Naive thymus-derived CD8-positive, alpha-beta T cell (primary cell): Measurements from ENCODE around the gene SMARCA4. TPM values are rescaled to one million over a fixed set of nuclear protein-coding genes. Genes with fewer than 3 reads are reported as not detected.

Source experiments
- ATAC-seq, 2 donors: fragments of 150-1000 bp; cut with Tn5 transposase in 1 of 2; sonication (Bioruptor Pico), chemical (Tn5 transposase) in 1 of 2; 1 replicate in 1 of 2; 2 replicates in 1 of 2; pipeline ENCODE4 v1.10.0; 2021; ENCODE audit warnings: mild to moderate bottlenecking in 2 of 2, moderate library complexity in 2 of 2
- POLR2A ChIA-PET: fragments of 350-600 bp; sonication (Branson Sonifier 250); formaldehyde crosslinking; loops from one replicate; lab custom pipeline; 2021; ENCODE audit warnings: antibody characterized with exemption; lab: Charles Lee
- DNase-seq, 10 donors: peaks; one replicate each; pipeline versions ENCODE4 v3.0.0 to v3.0.0-alpha.2; 2020 to 2022
- H3K27ac Mint-ChIP-seq, 10 donors: one replicate each; pipeline ENCODE4 v1.8.0; 2020 to 2022; ENCODE audit warnings: mild to moderate bottlenecking in 10 of 10, mixed read lengths in 10 of 10, moderate library complexity in 4 of 10, inconsistent platforms in 1 of 10
- H3K27me3 Mint-ChIP-seq, 5 donors: one replicate each; pipeline ENCODE4 v1.8.0; 2021 to 2022; ENCODE audit warnings: mixed read lengths in 5 of 5
- H3K36me3 Mint-ChIP-seq, 3 donors: one replicate each; pipeline ENCODE4 v1.8.0; 2020 to 2022; ENCODE audit warnings: mixed read lengths in 3 of 3, mild to moderate bottlenecking in 2 of 3, inconsistent platforms in 1 of 3
- H3K4me1 Mint-ChIP-seq, 4 donors: one replicate each; pipeline ENCODE4 v1.8.0; 2021 to 2022; ENCODE audit warnings: mixed read lengths in 4 of 4
- H3K4me3 Mint-ChIP-seq, 10 donors: one replicate each; pipeline ENCODE4 v1.8.0; 2020 to 2022; ENCODE audit warnings: mild to moderate bottlenecking in 10 of 10, mixed read lengths in 10 of 10, moderate library complexity in 6 of 10, inconsistent platforms in 1 of 10
- H3K9me3 Mint-ChIP-seq, 9 donors: one replicate each; pipeline ENCODE4 v1.8.0; 2020 to 2022; ENCODE audit warnings: mixed read lengths in 9 of 9, mild to moderate bottlenecking in 3 of 9, inconsistent platforms in 1 of 9, moderate library complexity in 1 of 9
- polyA plus RNA-seq, 3 donors: library from polyadenylated mRNA; unstranded; fragments of 300-500 nt; fragmentation: Illumina TruSeq; gene quantifications; one replicate each; pipeline ENCODE4 v1.2.3, GENCODE V29; 2021
- total RNA-seq, 8 experiments: library from RNA in 2 of 8; stranded (reverse) in 2 of 8; gene quantifications; one replicate each; pipeline ENCODE4 v1.2.3 and lab custom pipeline; 2021 to 2026

SMARCA4 gene
- total and polyA plus RNA-seq, 5 experiments from 2014 or later = 6.0 to 108 (median 29.5) TPM

DNA sequence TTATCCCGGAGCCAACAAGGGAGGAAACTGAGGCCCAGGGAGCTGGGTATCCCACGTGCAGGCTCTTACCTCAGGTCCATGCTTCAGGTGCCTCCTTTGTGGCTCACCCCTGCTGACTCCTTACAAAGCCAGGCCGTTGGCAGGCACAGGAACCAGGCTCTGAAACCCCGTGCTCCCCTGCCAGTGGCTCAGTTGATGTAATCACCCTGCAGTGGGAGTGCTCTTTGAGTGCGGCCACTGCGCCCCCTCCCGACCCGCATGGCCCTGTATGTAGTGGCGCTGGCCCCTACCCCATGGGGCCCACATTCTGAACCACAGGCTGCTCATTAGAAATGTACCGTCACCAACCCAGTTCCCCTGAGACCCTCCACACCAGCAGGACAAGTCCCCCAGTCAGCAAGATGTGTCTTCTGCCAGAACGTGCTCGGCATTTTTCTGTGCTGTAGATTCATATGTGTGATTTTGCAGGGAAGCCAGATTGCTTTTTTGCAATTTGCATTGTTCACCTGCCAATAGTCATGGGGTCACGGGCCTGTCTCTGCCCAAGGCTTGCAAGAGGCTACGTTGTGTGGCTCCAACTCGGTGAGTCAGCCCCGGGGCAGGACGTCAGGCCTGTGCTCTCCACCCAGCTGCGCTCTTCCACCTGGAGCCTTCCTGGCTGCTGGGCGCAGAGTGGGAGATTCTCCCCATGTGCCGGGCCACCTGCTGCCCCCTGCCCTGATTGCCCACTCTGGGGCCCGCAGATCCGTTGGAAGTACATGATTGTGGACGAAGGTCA lies 60.3 kb downstream of the SMARCA4 start:
- H3K27ac Mint-ChIP-seq = peak overlapping the region in 5 of 10 donors; percentile 22 to 65 (median 34)
- H3K9me3 Mint-ChIP-seq = no peaks in the 10 kb centered on the region
- DNase-seq (no peak), ATAC-seq (no peak)
- H3K4me1 Mint-ChIP-seq = peaks cover 0 to 19% (median 5%) of the 10 kb centered on the region in 4 donors
- H3K27me3 Mint-ChIP-seq = no peaks in the 10 kb centered on the region
- peak overlapping the region in 1 of 10 donors; percentile 51 for H3K4me3 Mint-ChIP-seq
- POLR2A ChIA-PET = no interaction called here
- H3K36me3 Mint-ChIP-seq = peaks cover 0 to 82% (median 21%) of the 10 kb centered on the region in 3 donors

DNA sequence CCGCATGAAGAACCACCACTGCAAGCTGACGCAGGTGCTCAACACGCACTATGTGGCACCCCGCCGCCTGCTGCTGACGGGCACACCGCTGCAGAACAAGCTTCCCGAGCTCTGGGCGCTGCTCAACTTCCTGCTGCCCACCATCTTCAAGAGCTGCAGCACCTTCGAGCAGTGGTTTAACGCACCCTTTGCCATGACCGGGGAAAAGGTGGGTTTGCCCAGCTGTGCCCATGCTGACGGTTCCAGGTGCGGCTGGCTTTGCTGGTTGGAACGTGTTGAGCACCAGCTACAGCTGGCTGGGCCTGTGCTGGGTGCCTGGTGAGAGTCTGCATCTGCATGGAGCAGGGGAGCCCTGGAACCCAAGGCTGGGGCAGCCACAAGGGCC lies 60.9 kb downstream of the SMARCA4 start:
- Mint-ChIP-seq H3K4me3 (peak overlapping the region in 1 of 10 donors; percentile 51), H3K36me3 (peaks cover 0 to 82% (median 21%) of the 10 kb centered on the region in 3 donors), H3K9me3 (no peaks in the 10 kb centered on the region)

DNA sequence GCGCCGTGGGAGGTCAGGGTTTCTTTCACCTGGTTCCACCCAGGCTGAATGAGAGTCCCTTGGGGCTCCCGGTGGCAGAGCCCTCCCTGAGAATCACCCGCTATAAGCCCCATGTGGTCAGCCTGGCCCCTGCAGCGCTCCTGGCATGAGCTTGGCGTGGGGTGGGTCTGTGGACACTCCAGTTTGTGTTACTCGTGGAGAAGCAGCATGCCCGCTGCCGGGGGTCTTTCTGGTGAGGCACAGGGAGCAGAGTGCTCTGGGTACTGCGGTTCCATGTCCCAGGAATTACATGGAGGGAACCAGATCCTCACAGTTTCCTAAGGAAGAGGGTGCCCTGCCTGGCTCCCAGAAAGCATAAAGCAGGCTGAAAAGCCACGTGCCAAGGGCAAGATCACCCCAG lies 62.2 kb downstream of the SMARCA4 start:
- POLR2A ChIA-PET = no interaction called here
- Mint-ChIP-seq H3K27me3 (no peaks in the 10 kb centered on the region), H3K36me3 (peaks cover 0 to 82% (median 27%) of the 10 kb centered on the region in 3 donors), H3K4me1 (peaks cover 0 to 19% (median 5%) of the 10 kb centered on the region in 4 donors), H3K27ac (peak overlapping the region in 4 of 10 donors; percentile 8 to 40 (median 35)), H3K9me3 (no peaks in the 10 kb centered on the region), H3K4me3 (no peak overlapping the region)
- ATAC-seq (no peak), DNase-seq (no peak)

More for the DNA sequence above, 60.9 kb downstream of the SMARCA4 start:
- DNase-seq (no peak), ATAC-seq (no peak)
- H3K27me3 Mint-ChIP-seq = no peaks in the 10 kb centered on the region
- POLR2A ChIA-PET = interaction anchor here (0.5 kb wide), 1 partner anchor 342 kb away, joined by 5 read pairs; no protein-coding TSS in a partner anchor
- peak overlapping the region in 4 of 10 donors; percentile 24 to 58 (median 46) for H3K27ac Mint-ChIP-seq
- peaks cover 0 to 19% (median 5%) of the 10 kb centered on the region in 4 donors for H3K4me1 Mint-ChIP-seq

DNA sequence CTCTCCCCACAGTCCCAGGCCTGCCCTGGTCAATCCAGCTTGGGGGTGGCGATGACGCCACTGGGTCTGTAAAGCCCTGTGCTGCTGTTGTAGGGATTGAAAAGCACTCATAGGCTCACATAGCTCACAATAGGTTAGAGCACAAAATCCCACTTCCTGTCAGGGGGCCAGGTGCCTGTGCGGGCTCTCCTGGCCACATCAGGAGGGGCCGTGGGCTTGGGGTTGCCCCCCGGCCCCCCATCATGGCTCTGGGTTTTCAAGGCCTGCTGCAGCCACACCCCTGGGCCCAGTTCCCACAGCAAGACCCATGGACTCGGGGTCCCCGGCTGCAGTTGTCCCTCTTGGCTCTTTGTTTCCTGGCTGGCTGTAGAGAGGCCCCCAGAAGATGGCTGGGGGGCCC lies 62.9 kb downstream of the SMARCA4 start:
- no peaks in the 10 kb centered on the region for H3K9me3 Mint-ChIP-seq
- peak overlapping the region in 7 of 10 donors; percentile 12 to 81 (median 34) for H3K27ac Mint-ChIP-seq
- H3K36me3 Mint-ChIP-seq = peaks cover 0 to 81% (median 23%) of the 10 kb centered on the region in 3 donors
- H3K4me3 Mint-ChIP-seq = no peak overlapping the region
- no peak for DNase-seq
- peaks cover 0 to 19% (median 5%) of the 10 kb centered on the region in 4 donors for H3K4me1 Mint-ChIP-seq
- H3K27me3 Mint-ChIP-seq = no peaks in the 10 kb centered on the region
- ATAC-seq = no peak
- POLR2A ChIA-PET = no interaction called here

DNA sequence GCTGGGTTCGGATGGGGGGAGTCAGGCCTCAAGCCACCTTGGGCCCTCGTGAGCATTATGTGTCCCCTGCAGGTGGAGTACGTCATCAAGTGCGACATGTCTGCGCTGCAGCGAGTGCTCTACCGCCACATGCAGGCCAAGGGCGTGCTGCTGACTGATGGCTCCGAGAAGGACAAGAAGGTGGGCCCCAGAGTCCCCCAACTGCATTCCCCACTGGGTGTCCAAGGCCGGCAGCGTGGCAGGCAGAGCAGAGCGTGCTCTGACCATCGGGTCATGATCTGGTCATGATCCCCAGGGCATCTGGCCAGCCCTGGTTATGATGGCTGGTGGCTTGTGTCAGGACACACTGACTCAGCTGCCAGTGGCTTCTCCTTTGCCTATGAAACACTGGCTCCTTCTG lies 63.4 kb downstream of the SMARCA4 start:
- no peaks in the 10 kb centered on the region for H3K9me3 Mint-ChIP-seq
- H3K4me3 Mint-ChIP-seq = no peak overlapping the region
- DNase-seq = no peak
- H3K27ac Mint-ChIP-seq = peak overlapping the region in 4 of 10 donors; percentile 31 to 81 (median 46)
- H3K4me1 Mint-ChIP-seq = peaks cover 0 to 19% (median 5%) of the 10 kb centered on the region in 4 donors
- H3K27me3 Mint-ChIP-seq = no peaks in the 10 kb centered on the region
- peaks cover 0 to 82% (median 20%) of the 10 kb centered on the region in 3 donors for H3K36me3 Mint-ChIP-seq
- POLR2A ChIA-PET = no interaction called here
- ATAC-seq = no peak

DNA sequence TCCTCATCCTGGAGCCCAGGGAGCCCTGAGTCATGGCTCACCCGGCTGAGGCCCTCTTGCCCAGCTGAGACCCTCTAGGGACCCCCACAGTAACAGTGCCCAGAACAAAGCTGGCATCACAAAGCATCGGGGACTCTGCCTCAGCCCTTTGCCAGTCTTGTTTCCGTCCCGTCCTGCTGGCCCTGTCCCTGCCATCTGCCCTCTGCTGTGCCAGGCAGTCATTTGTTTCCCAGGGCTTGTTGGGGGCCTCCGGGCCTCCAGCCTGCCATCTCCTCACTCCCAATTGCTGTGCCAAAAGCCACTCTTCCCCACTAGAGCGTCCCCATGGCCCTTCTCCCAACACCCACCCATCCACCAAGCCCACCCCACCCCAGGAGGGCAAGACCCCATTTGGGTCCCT lies 64.2 kb downstream of the SMARCA4 start:
- Mint-ChIP-seq H3K4me3 (no peak overlapping the region), H3K36me3 (peaks cover 0 to 80% (median 14%) of the 10 kb centered on the region in 3 donors), H3K27ac (peak overlapping the region in 2 of 10 donors; percentile 39 to 56), H3K27me3 (no peaks in the 10 kb centered on the region), H3K9me3 (no peaks in the 10 kb centered on the region), H3K4me1 (peaks cover 0 to 19% (median 4%) of the 10 kb centered on the region in 4 donors)
- DNase-seq (no peak), ATAC-seq (no peak)
- POLR2A ChIA-PET = no interaction called here

DNA sequence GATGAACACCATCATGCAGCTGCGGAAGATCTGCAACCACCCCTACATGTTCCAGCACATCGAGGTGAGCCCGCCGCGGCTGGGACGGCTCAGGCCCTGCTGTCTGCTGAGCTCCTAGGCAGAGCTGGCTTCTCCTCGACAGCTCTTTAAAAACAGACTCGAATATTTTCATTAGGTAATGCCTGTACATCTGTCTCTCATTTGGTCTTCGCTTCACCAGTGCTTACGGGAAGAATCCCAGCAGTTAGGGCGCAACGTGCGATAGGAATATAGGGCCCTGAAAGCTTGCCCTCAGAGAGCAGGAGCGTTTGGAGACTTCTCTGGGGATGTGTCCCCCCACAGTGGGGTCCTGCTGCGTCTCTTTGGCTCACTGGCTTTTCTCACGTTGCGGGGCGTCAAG lies 64.6 kb downstream of the SMARCA4 start:
- Mint-ChIP-seq H3K36me3 (peaks cover 0 to 80% (median 16%) of the 10 kb centered on the region in 3 donors), H3K9me3 (no peaks in the 10 kb centered on the region), H3K4me1 (peaks cover 0 to 19% (median 4%) of the 10 kb centered on the region in 4 donors), H3K4me3 (no peak overlapping the region), H3K27me3 (no peaks in the 10 kb centered on the region), H3K27ac (peak overlapping the region in 2 of 10 donors; percentile 39 to 56)
- DNase-seq (no peak), ATAC-seq (no peak)
- POLR2A ChIA-PET = no interaction called here

DNA sequence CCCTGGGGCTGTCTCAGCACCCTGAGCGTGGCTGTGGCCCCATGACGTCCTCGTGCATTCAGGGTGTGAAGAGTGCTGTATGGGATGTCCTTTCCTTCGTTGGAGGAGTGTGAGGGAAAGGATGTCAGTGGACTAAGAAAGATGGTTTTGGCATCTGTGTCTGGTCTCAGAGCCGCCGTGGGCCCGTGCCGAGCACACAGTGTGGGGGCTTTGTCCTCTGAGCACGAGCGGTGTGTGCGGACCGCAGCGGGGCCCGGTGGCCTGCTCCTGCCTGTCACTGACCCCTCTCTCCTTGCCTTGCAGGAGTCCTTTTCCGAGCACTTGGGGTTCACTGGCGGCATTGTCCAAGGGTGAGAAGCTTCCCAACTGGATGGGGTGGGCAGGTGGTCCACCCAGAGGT lies 65.2 kb downstream of the SMARCA4 start:
- POLR2A ChIA-PET = interaction anchor here (0.7 to 1.0 kb wide), 2 partner anchors 99 to 349 kb away, joined by 3 to 4 read pairs; no protein-coding TSS in a partner anchor
- H3K27me3 Mint-ChIP-seq = no peaks in the 10 kb centered on the region
- peak overlapping the region in 1 of 10 donors; percentile 39 for H3K27ac Mint-ChIP-seq
- peaks cover 0 to 19% (median 4%) of the 10 kb centered on the region in 4 donors for H3K4me1 Mint-ChIP-seq
- peaks cover 0 to 79% (median 14%) of the 10 kb centered on the region in 3 donors for H3K36me3 Mint-ChIP-seq
- ATAC-seq = no peak
- no peak for DNase-seq
- no peak overlapping the region for H3K4me3 Mint-ChIP-seq
- H3K9me3 Mint-ChIP-seq = no peaks in the 10 kb centered on the region

DNA sequence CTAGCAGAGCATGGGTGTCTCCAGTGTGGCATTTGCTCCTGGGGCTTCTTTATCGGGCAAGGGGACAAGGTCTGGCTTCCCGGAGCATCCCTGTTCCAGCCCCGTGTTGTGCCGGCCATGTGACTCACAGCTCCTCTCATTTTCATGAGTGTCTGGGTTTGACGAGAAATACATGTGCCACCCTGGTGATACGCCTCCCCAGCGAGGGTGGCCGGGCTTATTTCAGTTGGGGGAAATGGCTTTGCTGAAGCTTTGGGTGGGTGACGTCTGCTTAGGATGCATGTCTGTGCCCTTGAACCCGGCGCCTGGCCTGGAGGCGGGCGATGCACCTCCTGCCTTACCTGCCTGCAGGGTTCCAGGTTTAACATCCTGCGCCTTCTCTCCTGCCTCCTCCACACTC lies 66.6 kb downstream of the SMARCA4 start:
- peak overlapping the region in 2 of 10 donors; percentile 35 to 40 for H3K27ac Mint-ChIP-seq
- no peak for ATAC-seq
- DNase-seq = no peak
- H3K4me3 Mint-ChIP-seq = no peak overlapping the region
- peaks cover 0 to 11% (median 6%) of the 10 kb centered on the region in 4 donors for H3K4me1 Mint-ChIP-seq
- H3K9me3 Mint-ChIP-seq = no peaks in the 10 kb centered on the region
- peaks cover 0 to 75% (median 15%) of the 10 kb centered on the region in 3 donors for H3K36me3 Mint-ChIP-seq
- POLR2A ChIA-PET = no interaction called here
- no peaks in the 10 kb centered on the region for H3K27me3 Mint-ChIP-seq

DNA sequence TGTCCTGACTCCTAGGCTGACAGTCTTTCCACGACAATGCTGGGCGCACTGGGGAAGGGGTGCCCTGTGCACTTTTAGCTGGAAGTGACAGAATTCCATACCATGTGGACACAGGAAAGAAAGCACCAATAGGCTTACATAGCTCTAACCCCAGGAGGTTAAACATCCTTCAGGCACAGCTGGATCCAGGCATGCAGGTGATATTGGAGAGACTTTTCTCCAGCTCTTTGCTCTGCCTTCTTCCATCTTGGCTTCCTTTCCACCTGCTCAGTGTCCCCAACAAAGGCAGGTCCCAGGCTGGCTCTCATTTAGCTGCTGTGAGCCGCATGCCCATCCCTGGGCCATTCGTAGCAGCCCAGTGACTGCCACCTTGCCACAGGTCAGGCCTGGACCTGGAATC lies 67.3 kb downstream of the SMARCA4 start:
- ATAC-seq (no peak), DNase-seq (no peak)
- Mint-ChIP-seq H3K27ac (peak overlapping the region in 1 of 10 donors; percentile 44), H3K36me3 (peaks cover 0 to 74% (median 15%) of the 10 kb centered on the region in 3 donors), H3K9me3 (no peaks in the 10 kb centered on the region), H3K4me3 (no peak overlapping the region), H3K4me1 (peaks cover 0 to 8% (median 4%) of the 10 kb centered on the region in 4 donors), H3K27me3 (no peaks in the 10 kb centered on the region)
- POLR2A ChIA-PET = interaction anchor here (0.9 kb wide), 1 partner anchor 58 kb away, joined by 4 read pairs; no protein-coding TSS in a partner anchor

DNA sequence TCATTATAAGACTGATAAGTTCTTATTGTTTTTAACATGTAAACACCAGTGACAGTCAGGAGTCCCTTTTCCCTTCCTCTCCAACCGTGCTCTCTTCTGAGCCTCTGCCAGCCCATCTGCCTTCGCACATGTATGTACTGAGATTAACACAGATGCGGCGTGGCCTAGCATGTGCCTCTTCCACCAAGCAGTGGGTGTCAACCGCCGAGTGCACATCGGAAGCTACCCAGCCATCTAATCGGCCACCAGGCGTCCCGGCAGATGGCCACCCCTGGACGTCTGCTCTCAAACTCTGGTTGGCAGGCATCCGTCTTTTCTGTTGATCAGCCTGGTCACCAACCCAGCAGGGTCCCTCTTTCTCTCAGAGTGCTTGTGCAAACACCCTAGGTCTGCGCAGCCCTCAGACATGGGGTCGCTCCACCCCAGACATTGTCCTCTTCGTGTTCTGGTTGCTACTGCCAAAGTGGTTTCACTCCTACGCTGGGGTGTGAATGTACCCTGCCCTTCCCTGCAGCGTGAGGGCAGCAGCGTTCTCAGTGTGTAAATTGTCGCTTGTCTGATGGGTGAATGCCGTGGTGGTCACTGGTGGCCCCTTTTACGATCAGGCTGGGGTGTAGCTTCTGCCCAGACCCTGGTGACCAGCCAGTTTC lies 70.7 kb downstream of the SMARCA4 start:
- Mint-ChIP-seq H3K4me3 (no peak overlapping the region), H3K27ac (peak overlapping the region in 3 of 10 donors; percentile 31 to 65 (median 44)), H3K9me3 (no peaks in the 10 kb centered on the region), H3K27me3 (no peaks in the 10 kb centered on the region), H3K4me1 (peaks cover 0 to 12% (median 5%) of the 10 kb centered on the region in 4 donors), H3K36me3 (peaks cover 0 to 82% (median 19%) of the 10 kb centered on the region in 3 donors)
- POLR2A ChIA-PET = no interaction called here
- ATAC-seq (no peak), DNase-seq (no peak)

DNA sequence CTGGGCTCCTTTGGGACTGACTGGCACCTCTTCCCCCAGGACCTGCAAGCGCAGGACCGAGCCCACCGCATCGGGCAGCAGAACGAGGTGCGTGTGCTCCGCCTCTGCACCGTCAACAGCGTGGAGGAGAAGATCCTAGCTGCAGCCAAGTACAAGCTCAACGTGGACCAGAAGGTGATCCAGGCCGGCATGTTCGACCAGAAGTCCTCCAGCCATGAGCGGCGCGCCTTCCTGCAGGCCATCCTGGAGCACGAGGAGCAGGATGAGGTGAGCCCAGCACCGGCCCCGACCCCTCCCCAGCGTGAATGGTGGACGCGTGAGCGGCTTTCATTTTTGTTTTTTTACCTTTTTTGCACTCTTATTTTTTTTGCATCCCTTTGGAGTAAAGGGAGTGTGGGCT lies 72.4 kb downstream of the SMARCA4 start:
- peaks cover 0 to 84% (median 15%) of the 10 kb centered on the region in 3 donors for H3K36me3 Mint-ChIP-seq
- ATAC-seq (no peak), DNase-seq (no peak)
- peaks cover 0 to 12% (median 6%) of the 10 kb centered on the region in 4 donors for H3K4me1 Mint-ChIP-seq
- H3K27ac Mint-ChIP-seq = peak overlapping the region in 1 of 10 donors; percentile 9
- H3K27me3 Mint-ChIP-seq = no peaks in the 10 kb centered on the region
- H3K4me3 Mint-ChIP-seq = no peak overlapping the region
- POLR2A ChIA-PET = no interaction called here
- no peaks in the 10 kb centered on the region for H3K9me3 Mint-ChIP-seq
